CD4-positive, alpha-beta T cell treated with Interferon gamma for 1 hour (primary cell): ENCODE results near the gene ACOT7.
"Not testable (repeated sequence)": the region's sequence is repeated elsewhere in the genome, so short reads cannot be mapped to it uniquely, and the experiment has no call there.

Experiments used
- DNase-seq: peaks from one replicate; pipeline ENCODE4 v3.0.0-alpha.2; 2020

The ACOT7 gene, protein sequence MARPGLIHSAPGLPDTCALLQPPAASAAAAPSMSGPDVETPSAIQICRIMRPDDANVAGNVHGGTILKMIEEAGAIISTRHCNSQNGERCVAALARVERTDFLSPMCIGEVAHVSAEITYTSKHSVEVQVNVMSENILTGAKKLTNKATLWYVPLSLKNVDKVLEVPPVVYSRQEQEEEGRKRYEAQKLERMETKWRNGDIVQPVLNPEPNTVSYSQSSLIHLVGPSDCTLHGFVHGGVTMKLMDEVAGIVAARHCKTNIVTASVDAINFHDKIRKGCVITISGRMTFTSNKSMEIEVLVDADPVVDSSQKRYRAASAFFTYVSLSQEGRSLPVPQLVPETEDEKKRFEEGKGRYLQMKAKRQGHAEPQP

DNA sequence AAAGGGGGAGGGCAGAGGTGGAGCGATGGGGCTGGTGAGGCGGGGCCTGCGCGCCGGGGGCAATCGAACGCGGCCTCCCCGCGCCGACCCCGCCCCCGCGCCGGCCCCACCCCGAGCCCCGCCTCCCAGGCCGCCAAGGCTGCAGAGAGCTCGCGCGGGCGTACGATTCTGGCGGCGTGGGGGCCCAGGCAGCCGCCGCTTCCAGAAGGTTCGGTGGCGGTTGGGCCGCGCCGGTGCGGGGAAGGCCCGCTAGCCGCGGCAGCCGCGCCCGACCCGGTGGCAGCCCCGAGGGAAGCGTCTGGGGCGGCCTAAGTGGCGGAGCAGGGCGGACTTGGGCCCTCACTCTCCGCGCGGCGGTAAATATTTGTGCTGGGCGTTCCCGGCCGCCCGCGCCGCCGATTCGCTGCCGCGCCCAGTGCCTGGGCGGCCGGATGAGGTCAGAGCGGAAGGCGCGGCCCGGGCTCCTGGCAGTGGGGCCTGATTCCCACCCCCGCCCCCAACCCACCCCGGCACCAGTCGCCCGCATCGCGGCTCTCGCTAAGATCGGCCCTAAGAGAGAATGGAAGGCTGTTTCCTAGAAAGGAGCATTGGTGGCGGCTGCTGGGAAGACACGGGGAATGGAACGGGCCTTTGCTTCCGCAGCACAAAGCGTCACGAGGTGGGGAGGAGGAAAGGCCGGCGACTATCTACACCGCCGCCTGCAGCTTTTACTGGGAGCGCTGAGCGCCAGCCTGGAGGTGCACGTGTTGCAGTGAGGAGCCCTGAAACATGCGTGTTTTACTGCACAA, at the start of gene ACOT7:
Gene ACOT7 (minus strand): TSS at position 368 of the 788 bp plus-strand sequence. CDS start 368 bp downstream, outside the sequence.
- DNase-seq: peak; percentile 88

DNA sequence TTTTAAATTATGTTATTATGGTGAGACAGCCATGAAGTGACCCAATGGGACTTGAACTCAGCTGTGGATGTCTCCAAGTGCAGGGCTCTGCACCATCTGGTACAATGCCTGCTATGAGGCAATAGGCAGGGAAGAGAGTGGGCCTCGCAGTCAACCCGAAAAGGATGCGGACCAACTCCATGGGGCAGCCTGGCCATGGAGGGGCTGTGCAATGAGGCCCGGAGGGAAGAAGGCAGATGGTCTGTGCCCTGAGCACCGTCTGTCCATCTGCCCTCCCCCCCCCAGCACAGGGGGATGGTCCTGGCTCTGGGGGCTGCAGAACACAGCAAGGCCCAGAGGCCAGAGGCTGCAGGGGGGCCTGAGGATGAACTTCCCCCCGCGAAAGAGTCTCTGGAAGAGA, 48.0 kb upstream of the ACOT7 start:
- no peak for DNase-seq

DNA sequence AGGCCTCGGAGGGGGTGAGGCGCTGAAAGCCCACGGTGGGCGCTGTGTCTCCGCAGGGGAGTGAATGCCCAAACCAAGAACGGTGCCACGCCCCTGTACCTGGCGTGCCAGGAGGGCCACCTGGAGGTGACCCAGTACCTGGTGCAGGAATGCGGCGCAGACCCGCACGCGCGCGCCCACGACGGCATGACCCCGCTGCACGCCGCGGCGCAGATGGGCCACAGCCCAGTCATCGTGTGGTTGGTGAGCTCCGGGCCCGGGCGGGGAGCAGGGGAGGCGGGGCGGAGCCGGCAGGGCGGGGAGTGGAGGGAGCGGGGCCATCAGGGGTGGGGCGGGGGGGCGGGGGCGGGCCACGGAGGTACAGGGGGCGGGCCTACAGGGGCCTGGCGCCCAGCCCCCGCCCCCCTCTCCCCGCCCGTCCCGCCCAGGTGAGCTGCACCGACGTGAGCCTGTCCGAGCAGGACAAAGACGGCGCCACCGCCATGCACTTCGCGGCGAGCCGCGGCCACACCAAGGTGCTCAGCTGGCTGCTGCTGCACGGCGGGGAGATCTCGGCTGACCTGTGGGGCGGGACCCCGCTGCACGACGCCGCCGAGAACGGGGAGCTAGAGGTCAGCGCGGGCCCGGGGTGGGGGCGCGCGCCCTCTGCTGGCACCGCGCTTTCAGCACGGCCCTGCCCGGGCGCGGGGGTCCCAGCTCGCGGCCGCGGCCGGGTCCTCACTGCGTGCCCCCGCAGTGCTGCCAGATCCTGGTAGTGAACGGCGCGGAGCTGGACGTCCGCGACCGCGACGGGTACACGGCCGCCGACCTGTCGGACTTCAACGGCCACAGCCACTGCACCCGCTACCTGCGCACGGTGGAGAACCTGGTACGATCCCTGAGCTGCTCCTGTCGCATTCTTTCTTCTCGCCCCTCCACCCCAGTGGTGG, 46.9 kb upstream of the ACOT7 start:
- DNase-seq: peak; percentile 73

DNA sequence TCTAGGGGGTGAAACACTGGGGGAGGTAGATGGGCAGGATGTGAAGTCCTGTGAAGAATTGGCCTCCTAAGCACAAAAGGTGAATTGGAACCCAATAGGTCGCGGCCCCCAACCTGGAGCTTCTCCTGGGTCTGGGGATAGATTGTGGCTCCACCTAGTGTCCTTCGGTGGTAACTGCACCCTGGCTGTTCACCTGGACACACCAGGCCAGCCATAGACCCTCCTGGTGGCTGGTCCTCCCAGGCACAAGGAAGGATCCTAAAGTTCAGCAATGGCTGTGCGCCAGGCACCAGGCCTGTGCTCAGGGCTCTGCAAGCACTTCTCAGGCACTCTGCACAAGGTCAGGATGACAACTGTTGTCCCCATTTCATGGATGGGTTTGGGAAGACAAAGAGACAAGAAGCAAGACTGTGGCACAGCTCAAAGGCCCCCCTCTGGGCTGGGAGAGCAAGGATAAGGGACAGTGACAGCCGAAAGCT, 44.5 kb upstream of the ACOT7 start:
- peak; percentile 63 for DNase-seq

DNA sequence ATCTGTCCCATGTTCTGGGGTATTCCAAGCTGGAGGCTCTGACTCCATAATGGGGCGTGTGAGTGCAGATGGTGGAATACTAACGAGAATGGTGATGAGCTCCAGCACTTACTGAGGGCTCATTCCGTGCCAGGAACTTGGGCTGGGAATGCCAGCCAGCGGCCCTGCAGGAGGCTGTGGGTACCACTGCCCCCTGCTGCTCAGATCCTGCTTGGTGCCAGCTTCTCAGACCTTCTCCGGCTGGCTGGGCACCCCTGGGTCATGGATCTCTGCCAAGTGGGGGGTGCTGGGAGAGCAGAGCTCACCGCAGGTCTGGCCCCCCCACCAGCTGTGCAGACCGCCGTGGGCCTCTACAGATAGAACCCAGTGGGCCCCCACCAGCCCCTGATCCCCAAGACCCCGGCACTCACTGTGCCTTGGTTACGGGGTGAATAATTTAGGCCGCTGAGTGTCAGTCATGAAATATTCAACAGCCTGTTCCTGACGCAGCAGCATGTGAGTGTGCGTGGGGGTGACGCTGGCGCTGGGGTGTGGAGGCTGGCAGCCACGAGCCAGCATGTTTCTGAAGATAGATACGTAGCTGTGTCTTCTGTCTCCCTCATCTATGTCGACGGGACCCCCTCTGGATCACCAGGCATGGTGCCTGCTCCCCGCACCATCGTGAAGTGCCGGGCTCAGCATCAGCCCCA, 43.6 kb upstream of the ACOT7 start:
- DNase-seq: not testable (repeated sequence)

DNA sequence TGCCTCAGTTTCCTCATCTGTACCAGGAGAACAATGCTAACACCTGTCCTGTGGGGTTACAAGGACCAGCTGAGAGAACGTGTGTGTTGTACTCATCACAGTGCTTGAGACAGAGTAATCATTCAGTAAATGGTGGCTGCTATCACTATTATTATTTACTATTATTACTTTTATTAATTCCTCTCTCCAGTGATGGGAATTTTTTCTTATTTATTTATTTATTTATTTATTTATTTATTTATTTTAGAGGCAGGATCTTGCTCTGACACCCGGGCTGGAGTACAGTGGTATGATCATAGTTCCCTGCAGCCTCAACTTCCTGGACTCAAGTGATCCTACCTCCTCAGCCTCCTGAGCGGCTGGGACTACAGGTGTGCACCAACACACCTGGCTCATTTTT, 42.7 kb upstream of the ACOT7 start:
- not testable (repeated sequence) for DNase-seq

DNA sequence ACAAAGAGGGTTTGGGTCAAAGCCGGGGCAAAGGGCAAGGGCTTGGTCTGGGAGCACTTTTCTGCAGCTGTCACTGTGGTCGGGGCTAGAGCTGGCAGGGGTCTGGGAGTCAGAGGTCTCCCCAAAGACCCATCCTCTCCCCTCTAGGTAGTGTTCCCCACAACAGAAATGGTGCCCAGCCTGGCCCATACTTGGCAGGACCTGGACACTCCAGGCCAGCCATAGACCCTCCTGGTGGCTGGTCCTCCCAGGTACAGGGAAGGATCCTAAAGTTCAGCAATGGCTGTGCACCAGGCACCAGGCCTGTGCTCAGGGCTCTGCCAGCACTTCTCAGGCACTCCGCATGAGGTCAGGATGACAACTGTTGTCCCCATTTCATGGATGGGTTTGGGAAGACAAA, 42.0 kb upstream of the ACOT7 start:
- no peak for DNase-seq

DNA sequence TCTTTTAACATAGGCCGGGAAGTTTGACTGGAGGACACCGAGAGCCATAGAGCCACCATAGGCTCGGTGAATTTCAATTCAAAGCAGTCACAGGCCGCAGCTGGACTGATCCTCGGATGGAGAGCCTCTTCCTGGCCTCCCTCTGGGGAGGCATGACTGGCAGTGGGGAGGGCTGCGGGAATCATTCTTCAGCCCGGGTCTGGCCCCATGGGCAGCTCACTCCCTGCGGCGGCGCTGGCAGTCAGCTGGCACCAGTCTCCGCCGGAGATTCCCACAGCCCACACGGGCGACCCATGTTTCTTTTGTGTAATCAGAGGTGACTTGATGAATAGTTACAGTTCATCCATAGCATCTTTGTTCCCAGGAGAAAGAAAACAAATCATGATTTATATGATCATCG, 41.6 kb upstream of the ACOT7 start:
- no peak for DNase-seq

DNA sequence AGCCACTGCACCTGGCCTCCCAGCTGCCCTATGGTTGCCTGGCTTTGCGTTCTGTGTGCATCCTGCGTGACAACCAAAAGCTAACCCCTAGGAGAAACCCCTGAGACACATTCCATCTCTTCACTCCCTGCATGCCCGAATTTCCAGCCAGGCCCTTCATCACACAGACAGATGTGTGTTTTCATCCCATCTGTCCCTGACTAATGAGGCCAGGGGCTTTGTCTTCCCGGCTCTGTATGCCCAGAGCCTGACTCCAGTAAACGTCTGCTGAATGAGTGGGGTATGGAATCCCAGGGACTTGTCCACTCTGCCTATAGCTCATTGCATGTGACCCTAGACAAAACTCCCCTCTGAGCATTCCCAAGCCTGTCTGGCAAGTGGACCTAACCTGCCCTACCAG, 40.6 kb upstream of the ACOT7 start:
- DNase-seq: no peak

DNA sequence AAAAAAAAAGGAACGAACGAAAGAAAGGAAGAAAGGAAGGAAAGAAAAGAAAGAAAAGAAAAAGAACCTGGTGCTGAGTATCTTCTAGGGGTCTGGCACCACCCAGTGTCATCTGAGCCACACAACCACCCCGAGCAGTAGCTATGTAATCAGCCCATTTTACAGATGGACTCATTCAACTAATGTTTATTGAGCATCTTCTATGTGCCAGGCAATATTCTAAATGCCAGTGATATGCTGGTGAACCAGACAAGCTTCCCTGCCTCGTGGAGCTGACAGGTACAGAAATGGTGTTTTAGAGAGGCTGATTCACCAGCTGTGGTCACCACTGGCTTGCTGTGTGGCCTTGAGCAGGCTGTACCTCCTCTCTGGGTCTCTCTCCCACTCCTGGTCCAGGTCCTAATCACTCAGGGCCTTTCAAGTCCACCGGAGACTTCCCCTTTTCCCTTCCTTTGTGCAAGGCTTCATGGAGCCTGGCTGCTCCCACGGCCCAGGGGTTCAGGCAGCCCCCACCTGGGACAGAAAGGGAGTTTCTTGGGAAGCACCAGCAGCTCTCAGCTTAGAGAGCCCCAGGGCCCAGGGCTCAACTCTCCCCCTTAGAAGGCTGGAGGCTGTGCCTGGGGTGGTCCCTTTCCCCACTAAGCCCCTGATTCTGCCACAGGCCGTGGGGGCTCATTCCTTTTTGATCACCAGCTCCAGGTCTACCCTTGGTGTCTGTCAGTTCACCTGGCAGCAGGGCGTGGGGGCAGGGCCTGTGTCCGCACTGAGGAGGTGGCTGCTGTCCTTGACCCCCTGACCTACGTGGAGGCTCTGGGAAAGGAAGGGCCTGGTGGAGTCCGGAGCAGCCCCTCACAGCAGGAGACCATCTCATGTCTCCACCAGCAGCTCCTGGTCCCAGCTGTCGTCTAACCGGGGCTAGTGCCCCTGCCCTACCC, 38.3 kb upstream of the ACOT7 start:
- DNase-seq: not testable (repeated sequence)

DNA sequence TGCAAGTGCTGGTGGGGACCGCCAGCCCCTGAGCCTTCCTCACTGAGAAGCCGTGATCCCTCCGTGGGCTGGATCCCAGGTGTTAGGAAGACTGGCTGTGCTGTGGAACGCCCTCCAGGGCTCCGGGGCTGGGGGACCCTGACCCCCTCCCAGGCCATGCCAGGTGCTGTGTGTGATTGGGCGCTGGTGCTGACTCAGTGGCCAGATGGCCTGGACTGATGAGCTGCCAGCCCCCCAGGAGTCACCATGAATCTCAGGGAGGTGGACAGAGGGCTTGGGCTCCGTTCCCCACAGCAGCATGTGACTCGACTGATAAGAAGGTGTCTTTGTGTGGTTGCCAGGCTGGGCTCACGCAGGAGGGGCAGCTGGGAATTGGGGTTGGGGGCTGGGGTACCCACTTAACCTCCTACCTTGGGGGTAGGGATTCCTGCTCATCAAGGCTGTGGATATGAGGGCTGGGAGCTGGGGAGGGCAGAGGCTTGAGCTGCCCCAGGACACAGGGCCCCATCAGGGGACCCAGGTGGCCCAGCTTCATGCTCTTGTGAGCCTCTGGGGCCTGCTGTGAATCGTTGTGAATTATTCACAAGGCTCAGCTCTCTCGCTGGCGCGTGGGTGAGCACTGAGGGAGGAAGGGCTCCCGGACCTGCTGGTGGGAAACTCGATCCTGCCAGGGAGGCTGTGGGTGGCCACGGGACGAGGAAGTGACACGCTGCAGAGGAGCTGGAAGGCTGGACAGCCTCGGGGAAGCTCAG, 36.3 kb upstream of the ACOT7 start:
- not testable (repeated sequence) for DNase-seq

DNA sequence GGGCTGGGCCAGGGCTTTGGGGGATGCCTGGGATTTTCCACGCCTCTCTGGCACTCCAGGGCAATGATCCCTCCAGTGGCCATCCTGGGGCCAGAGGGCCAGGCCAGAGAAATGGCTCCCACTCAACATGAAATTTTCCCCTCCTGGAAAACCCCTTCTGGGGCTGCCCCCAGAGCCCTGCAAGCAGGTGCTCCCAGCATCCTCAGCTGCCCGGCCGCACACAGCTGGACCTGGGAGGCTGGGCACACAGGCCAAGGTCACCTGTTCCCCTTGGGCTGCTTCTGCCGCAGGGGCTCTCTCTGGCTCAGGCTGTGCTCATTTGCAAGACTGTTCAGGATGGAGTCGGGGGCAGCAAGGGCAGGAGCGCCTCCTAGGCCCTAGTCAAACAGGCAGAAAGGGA, 34.9 kb upstream of the ACOT7 start:
- DNase-seq: not testable (repeated sequence)

DNA sequence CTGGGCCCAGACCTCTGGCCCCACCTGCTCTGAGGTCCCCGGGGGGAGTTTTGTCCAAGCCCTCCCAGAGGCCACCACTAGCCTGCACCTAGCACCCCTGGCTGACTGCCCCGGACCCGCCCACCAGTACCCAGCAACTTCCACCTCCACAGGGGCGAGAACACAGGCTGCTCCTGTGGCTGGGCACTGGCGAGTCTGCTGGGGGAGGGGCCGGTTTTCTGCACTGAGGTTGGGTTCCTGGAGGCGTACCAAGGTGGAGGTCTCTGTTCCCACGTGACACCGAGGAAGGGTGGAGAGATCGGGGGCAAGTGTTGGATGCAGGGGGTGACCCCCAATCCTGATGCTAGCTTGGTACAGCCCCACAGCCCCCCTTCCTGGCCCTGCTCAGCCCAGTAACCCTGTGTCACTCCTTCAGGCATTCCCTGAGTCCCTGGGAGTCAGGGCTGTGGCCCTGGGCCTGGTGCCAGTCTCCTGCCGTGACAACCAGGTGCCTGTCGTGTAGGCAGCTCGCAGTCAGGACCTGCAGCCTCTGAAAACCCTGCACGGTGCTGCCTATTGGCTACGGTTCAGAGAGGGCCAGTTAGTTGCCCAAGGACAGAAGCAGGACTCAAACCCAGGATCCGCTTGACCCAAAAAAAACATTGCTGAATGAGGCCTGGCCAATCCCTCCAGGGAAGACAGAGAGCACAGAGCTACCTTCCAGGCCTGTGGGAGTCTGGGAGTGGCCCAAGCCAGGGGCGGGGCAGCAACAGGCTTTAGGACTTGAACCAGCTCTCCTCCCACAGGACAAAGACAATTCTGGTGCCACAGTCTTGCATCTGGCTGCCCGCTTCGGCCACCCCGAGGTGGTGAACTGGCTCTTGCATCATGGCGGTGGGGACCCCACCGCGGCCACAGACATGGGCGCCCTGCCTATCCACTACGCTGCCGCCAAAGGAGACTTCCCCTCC, 34.1 kb upstream of the ACOT7 start:
- DNase-seq: no peak

DNA sequence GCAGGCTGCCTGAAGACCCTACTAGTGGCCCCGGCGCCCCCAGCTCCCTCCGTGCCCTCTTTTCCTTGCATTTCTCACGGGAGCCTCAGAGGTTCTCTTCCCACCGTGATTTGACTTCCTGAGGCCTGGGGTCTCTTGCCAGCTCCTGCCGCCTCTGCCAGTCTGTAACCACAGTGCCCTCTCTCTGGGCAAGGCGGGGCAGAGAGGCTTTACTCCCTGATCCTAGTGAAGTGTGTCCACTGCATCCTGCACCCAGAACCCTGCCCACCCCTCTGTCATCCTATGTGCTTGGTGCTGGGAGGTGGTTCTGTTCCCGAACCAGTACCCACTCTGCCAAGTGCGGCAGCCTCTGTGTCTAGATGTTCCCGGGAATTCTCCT, 33.4 kb upstream of the ACOT7 start:
- no peak for DNase-seq

DNA sequence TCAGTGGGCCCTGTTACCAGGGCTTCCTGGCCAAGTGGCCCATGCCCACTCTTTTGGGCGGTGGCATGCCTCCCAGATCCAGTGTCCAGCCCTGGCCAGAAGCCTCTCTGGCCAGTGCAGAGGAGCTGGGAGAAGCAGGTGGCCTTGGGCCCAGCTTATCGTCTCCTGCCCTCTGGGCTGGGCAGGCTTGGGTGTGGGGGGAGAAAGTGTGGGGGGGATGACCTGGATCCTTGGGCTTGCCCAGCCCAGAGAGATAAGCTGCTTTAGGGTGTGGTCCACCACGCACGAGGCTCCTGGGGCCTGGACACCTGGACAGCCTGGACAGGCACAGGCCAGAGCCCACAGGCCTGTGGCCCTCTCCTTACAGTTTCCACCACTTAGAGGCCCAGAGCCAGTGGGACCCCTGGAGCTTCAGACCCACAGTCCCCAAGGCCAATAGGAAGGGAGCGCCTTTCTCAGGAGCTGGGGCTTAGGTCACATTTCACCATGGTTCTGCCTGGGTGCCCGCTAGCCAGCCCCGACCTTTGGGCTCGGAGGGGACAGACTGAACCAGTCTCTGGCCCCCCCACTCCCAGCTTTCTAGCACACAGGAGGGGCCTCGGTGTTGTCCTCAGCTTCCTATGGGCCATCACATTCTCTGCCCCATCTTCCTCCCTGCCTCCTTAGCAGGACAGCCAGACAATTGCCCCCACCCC, 32.9 kb upstream of the ACOT7 start:
- DNase-seq: no peak

DNA sequence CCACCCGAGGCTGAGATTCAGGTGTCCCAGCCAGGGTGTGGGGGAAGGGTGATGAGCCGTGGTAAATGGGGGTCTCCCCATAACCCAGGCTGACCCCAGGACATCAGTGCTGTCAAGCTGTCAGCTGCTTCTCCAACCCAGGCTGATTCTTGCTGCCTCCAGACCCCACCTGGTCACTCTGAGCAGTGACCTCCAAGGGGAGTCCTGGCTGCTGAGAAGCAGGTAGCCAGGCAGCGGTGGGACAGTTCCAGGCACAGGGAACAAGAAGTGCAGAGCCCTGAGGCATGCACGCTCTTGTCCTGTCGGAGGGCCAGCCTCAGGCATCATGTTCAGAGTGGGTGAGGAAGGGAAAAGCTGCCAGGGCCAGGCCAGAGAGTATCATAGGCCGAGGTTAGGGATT, 32.1 kb upstream of the ACOT7 start:
- no peak for DNase-seq

DNA sequence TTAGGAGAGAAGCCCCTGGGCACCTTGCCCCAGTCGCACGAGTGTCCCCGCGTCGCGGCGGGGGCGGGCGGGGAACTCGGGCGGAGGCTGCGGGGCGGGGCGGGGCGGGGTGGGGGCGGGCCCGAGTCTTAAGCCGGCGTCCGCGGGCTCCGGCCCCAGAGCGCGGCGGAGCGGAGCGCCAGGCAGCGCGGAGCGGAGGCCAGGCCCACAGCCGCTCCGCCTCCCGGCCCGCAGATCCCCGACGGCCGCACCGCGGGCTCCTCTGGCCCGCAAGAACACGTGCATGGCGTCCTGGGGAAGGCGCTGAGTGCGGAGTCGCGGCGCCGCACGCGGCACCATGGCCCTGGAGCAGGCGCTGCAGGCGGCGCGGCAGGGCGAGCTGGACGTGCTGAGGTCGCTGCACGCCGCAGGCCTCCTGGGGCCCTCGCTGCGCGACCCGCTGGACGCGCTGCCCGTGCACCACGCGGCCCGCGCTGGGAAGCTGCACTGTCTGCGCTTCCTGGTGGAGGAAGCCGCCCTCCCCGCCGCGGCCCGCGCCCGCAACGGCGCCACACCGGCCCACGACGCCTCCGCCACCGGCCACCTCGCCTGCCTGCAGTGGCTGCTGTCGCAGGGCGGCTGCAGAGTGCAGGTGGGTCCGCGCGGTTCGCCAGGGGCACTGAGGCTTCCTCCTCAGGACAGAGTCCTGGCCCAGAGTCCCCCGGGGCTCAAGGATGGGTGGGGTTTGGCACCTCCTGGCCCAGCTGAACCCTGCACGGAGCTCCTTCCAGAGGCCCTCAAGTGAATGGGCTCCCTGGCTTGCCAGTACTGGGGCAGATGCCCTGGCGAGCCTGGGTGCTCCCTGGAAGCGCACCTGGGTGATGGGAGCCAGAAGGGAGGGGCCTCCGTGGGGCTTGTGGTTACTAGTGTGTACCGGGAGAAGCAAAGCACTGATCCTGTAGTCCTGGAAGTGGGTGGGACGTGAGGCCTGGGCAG, 31.3 kb upstream of the ACOT7 start, which contains the start of gene ESPN:
Gene ESPN (plus strand): TSS at position 158 of the 975 bp plus-strand sequence. CDS start 180 bp downstream, at position 338.
- no peak for DNase-seq
